8988T (cell line): ENCODE results near the gene B4GAT1.

Source experiments
- DNase-seq: peaks from one replicate; pipeline ENCODE4 v3.0.0; 2011

Gene B4GAT1

DNA sequence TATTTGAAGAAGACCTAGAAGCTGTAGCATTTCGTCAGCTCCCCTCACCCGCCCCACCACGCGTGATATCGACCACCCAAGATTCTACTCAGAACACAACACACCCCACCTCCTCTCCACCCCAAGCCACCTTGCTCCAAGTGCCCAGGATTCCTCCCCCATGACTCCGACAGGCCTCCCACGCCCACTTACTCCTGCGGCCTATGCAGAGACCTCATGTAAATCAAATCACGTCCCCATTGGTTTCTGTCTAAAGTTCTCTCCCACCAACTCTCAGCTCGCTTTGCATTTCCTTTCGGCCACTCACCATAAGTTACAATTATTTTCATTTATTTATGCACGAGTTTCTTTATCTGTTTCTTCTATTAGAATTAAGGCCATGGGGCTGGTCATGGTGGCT is 44.8 kb downstream of the B4GAT1 start:
- DNase-seq: no peak

DNA sequence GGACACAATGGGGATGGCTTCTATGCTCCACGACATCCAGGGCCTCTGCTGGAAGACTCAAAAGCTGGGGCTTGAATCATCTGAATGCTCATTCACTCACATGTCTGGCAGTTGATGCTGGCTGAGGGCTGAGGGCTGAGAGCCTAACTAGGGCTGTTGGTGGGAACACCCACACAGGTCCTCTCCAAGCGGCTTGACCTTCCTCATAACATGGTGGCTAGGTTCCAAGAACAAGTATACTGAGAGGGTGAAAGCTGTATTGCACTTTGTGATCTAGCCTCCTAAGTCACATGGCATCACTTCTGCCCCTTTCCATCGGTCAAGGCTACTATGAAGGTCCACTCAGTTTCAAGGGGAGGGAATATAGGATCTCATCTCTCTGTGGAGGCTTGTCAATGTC is 48.2 kb downstream of the B4GAT1 start:
- DNase-seq: no peak

DNA sequence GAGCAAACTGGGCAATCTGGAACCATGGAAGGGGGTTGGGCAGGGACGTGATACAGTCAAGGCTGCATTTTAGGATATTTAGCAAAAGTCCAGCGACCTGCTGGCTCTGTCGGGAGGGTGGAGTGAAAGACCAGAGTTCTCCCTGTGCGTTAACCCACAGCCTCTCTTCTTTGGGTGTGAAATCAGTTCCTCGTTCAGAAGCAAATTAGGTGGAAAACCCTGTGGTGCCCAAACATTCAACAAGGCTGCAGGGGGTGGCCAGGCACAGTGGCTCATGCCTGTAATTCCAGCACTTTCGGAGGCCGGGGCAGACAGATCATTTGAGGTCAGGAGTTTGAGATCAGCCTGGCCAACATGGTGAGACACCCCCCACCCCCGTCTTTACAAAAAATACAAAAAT is 49.8 kb downstream of the B4GAT1 start:
- no peak for DNase-seq
